ENCODE results near the gene PDGFRB. TPM values are rescaled to one million over a fixed set of nuclear protein-coding genes. Genes with fewer than 3 reads are reported as not detected.
A peak's percentile ranks its signal among the peaks of the same experiment; 100 is the strongest.

The PDGFRB gene
- total RNA-seq, 2 donors from 2014 or later: 62.9 to 68.3 TPM

DNA sequence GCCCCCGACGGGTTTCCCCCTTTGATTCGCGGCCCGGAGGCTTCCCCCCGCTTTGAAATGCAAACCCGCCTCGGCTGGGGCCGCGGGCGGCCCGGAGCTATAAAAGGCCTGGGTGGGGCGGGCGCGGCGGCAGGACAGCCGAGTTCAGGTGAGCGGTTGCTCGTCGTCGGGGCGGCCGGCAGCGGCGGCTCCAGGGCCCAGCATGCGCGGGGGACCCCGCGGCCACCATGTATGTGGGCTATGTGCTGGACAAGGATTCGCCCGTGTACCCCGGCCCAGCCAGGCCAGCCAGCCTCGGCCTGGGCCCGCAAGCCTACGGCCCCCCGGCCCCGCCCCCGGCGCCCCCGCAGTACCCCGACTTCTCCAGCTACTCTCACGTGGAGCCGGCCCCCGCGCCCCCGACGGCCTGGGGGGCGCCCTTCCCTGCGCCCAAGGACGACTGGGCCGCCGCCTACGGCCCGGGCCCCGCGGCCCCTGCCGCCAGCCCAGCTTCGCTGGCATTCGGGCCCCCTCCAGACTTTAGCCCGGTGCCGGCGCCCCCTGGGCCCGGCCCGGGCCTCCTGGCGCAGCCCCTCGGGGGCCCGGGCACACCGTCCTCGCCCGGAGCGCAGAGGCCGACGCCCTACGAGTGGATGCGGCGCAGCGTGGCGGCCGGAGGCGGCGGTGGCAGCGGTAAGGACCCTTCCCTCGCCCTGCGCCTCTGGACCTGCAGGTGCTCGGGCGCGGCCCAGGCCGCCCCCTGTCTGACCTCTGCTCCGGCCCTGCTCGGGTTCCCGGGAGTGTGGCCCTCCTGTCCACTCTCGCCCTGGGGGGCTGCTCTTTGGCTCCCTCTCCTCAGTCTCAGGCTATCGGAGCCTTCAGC, 11.2 kb upstream of the PDGFRB start, which contains the start of gene CDX1:
Gene CDX1 (plus strand): TSS at position 129 of the 862 bp plus-strand sequence. CDS start 99 bp downstream, at position 228.
- no peak for ATAC-seq
- DNase-seq: no peak
- intact Hi-C loops (cut with DNase I): no loop called here

GRCh38 chr5:150166037-150166649, 10.5 kb upstream of the PDGFRB start:
- ATAC-seq: no peak
- no peak for DNase-seq
- intact Hi-C loops (cut with DNase I): no loop called here

- DNase-seq (no peak), ATAC-seq (no peak)
- intact Hi-C loops (cut with DNase I): loop anchor here in 1 of 2 donors (5.0 kb wide), 1 partner anchor 53 kb away; no protein-coding TSS in a partner anchor
Observed at GRCh38 chr5:150164211-150164980, 8.8 kb upstream of the PDGFRB start.

DNA sequence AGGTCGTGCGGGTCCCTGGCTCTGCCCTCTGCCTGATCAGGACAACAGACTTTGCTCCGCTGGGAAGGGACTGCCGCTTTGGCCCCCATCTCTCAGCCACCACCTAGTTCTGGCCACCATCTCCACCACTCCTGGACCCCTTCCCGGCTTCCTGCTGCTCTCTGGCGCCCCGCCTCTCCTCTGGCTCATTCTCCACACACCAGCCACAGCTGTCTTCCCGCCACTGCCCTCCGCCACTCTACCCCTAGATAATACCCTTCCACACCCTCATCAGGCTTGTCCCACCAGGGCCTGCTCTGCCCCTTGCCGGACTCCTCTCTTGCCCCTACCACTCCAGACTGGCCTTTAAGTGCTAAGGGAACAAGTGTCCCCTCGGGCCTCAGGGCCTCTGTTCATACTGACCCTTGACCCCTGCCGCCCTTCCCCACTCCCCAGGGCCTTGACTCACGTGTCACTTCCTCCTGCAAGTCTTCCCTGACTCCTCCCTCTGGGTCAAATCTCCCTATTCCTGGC, 8.0 kb upstream of the PDGFRB start:
- ATAC-seq (peak; percentile 48), DNase-seq (peak; percentile 82)
- intact Hi-C loops (cut with DNase I): loop anchor here in 1 of 2 donors (5.0 kb wide), 1 partner anchor 54 kb away; no protein-coding TSS in a partner anchor

DNA sequence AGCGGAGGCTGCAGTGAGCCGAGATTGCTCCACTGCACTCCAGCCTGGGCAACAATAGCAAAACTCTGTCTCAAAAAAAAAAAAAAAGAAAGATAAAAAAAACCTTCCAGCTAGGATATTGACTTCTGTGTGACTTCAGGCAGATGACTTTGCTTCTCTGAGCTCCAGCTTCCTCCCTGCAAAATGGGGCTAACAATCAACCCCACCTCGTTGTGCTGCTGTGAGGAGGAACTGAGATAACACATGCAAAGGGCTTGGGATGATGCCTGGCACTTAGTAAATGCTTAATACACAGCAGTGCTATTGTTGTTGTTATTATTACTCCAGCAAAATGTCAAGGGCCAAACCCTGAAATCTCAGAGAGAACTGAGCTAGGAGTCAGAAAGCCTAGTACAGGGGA, 7.4 kb upstream of the PDGFRB start:
- DNase-seq (no peak), ATAC-seq (no peak)
- intact Hi-C loops (cut with DNase I): loop anchor here in 1 of 2 donors (5.0 kb wide), 1 partner anchor 54 kb away; no protein-coding TSS in a partner anchor

DNA sequence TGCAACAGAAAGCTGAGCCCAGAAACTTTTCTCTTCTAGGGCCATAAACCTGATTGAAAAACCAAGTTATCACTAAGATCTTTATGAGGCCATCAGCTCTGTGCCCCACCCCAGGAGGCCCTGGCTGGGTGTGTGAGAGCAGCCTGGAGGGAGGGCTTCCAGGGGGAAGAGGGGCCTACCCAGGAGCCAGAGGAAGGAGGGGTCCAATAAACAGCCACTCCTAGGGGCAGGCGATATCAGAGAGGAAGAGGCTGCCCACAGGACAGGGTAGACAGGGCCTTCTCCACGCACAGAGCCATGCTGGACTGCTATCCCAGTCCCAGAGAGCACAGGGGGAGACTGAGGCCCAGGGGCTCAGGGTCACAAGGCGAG, 6.5 kb upstream of the PDGFRB start:
- no peak for ATAC-seq

DNA sequence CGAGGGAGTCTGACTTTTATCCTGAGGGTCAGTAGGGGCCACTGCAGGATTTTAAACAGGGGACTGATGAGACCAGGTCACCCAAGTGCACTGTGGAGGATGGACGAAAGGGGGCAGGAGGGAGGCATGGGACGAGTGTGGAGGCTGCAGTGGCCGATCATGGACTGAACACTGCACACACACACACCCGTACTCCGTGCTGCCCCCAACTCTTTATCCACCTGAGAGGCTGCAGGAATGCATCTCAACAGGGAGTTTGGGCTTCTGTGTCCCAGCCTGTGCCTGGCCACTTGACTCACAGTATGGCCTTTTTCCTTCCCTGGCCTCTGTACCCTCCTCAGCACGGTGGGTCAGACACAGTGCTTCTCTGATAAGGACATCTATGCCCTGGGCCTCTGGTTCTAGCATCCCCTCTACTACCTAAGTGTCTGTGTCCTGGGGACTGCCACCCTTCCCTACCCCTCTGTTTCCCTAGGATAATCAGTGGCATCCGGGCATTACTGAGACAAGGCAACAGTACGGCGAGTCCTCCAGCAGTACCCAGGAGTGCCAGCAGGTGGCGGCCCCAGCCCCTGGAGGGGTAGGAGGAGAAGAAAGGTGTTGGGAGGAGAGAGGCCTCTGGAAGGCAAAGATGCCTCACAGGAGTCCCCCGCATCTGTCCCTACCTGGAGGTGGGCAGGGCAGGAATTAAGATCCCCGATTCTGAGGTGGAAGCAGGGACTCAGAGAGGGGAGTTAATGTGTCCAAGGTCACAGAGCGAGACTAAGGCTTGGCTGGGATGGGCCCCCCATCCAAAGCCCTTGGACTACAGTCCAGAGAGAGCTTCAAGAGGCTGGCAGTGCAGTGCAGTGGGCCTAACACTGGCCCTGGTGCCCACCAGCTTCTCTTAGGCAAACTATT, 5.8 kb upstream of the PDGFRB start:
- ATAC-seq: peak; percentile 35 to 62
- intact Hi-C loops (cut with DNase I): loop anchor here (1.0 to 5.0 kb wide), 2 partner anchors 56 to 57 kb away; no protein-coding TSS in a partner anchor
- peak; percentile 82 for DNase-seq

More for the DNA sequence above, 6.5 kb upstream of the PDGFRB start:
- intact Hi-C loops (cut with DNase I): loop anchor here in 1 of 2 donors (5.0 kb wide), 1 partner anchor 55 kb away; no protein-coding TSS in a partner anchor
- no peak for DNase-seq

DNA sequence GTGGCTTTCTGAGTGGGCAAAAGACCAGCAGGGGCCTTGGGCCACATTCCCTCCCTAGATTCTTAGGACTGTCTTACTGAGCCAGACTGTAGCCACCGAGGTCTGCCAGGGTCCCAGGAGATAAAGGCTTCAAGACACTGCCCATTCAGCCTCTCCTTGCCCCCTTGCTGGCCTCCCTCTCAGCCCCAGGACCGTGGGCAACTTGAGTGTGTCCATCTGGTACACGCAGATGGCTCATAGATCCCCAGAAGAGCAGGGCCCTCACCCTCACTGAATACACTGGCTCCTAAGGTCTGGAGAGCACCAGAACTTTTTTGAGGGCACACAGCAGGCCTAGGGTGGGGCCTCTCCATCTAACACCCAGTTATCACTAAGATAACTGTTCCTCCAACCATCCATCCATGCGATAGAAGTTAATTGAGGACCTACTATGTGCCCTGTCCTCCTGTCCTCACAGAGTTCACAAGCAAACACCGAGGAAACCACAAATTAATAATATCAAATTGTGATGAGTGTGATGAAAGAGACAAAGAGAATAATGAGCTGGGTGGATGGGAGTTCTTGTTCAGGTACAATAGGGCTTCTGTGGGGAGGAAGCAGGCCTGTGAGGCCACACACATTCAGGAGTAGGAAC, 4.9 kb upstream of the PDGFRB start:
- ATAC-seq (no peak), DNase-seq (no peak)
- intact Hi-C loops (cut with DNase I): loop anchor here (1.0 to 5.0 kb wide), 2 partner anchors 57 to 58 kb away; no protein-coding TSS in a partner anchor

- peak; percentile 15 to 22 for ATAC-seq
- intact Hi-C loops (cut with DNase I): loop anchor here in 1 of 2 donors (5.0 kb wide), 1 partner anchor 58 kb away; no protein-coding TSS in a partner anchor
Observed at GRCh38 chr5:150159741-150160179, 4.1 kb upstream of the PDGFRB start.

DNA sequence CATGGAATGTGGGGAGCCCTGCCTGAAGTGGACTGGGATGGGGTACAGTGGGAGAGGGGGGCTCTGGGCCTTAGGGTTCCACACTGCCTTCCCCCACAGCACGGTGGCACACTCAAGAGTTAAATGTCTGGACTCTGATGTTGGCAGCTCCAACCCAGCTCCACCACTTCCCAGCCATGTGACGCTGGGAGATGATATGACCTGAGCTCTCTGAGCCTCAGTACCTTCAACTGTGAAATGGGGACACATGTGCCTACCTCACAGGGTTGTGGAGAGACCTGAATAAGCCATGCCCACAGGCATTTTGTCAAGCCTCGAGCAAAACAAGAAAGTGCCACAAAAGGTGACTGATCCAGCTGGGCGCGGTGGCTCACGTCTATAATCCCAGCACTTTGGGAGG, 3.4 kb upstream of the PDGFRB start:
- no peak for DNase-seq
- intact Hi-C loops (cut with DNase I): no loop called here
- ATAC-seq: no peak

More at GRCh38 chr5:150159741-150160179, 4.1 kb upstream of the PDGFRB start:
- DNase-seq: peak; percentile 80

DNA sequence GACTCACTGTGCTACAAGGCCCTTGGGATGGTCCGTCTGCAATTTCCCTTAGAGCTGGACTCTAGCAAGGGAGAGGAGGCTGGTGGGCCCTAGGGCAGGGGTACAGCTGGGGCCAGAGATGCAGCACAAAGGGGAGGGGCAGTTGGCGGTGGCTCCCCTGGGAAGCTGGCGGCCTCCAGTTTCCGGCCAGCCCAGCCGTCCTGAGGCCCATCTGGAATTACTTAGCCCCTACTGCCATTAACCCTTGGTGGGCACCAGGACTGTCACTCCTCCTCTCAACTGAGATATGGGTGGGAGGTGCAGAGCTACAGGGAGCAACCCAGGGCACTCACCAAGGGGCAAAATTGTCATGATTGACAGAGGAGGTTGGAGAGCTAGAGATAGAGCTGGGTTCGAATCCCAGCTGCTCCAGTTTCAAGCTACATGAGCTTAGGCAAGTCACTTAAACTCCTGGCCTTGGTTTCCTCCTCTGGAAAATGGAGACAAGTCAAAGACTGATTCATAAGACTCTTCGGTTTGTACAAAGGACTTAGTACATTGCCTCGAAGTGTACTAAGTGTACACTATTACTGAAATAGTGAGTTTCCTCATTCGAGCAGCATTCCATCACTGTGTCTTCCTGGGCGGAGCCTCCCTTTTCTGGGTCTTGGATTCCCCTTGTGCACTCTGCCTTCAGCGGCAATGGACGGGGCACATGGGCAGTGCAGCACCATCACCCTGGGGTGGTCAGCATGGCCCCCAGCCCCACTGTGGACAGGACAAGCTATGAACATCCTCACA, 2.7 kb upstream of the PDGFRB start:
- DNase-seq (no peak), ATAC-seq (no peak)
- intact Hi-C loops (cut with DNase I): no loop called here

DNA sequence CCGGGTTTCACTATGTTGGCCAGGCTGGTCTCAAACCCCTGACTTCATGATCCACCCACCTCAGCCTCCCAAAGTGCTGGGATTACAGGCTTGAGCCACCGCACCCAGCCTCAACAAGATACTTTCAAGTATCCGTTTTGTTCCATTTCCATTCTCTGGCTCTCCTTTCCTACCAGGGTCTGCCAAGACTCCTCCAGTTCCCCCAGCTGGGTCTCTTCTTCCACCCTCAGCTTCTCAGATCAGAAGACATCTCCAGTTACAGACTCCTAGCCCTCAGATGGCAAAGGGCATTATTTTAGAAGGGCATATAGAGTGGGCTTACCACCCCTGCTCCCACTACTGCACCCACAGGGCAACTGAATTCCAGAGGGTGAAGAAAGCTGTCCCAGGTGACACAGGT, 1.5 kb upstream of the PDGFRB start:
- intact Hi-C loops (cut with DNase I): no loop called here
- DNase-seq (no peak), ATAC-seq (no peak)

DNA sequence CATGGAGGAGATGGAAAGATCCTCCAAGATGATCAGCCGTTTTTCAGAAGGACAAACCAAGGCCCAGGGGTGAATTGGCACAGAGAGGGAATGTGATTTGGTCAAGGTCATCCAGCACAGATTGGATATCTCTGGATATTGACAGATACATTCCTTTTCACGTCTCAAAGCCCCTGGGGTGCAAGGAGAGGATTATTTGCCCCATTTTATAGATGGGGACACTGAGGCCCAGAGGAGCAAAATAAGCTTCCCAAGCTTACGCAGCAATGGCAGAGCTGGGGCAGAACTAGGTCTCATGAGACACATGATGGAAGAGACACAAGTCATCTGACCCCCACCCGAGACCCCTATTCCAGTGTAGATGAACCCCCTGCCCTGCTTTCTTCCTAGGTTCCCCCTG, 895 bp upstream of the PDGFRB start:
- ATAC-seq: no peak
- intact Hi-C loops (cut with DNase I): no loop called here
- no peak for DNase-seq

- ATAC-seq (no peak), DNase-seq (peak; percentile 58)
- intact Hi-C loops (cut with DNase I): no loop called here
Observed at GRCh38 chr5:150156027-150156368, 353 bp upstream of the PDGFRB start.

DNA sequence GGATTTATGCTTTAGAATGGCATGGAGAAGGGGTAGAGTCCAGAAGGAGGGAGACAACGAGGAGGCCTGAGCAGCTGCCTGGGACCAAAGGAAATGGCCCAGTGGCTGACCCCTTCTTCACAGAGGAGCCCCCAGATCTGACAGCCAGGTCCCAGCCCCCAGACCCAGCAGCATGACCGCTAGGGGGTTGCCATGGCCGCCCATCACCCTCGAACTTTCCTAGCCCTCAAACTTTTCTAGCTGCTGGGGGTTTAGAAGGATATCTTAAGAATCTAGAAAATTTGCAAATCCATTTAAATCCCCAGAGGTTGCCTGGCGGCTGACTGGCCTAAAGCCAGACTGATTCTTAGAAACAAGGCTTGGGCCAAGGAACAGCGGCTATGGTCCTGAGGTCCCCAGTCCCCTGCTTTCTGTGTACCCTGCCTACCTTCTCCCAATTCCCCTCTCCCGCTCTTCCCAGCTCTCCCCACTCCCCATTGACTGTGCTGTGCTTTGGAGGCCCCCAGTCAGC, 972 bp downstream of the PDGFRB start:
- DNase-seq (no peak), ATAC-seq (no peak)
- intact Hi-C loops (cut with DNase I): no loop called here

DNA sequence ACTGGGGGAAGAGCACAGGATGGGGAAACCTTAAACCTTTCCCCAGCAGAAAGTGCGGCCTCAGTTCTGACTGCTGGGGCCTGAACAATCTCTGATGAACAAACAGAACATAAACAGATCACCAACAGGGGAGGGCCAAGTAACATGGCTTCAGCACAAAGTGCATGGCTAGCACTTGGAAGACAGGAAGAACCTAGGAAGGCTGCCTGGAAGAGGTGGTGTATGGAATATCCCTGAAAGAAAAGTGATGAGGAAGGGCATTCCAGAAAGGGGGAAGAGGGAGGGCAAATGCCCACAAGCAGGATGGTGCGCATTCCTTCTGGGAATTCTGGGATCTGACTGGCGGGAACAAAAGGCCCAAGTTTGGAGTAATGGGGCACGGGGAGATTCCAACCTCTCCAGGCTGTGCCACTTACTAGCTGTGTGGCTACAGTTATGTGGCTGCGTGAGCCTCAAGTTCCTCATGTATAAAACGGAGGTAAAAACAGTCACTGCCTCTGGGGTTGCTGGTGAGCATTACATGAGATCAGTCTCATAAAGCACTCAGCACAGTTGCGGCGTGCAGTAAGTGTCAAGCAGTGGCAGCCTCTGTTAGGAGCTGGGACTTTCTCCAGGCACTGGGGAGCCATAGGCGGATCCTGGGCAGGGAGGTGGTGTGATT, 1.6 kb downstream of the PDGFRB start:
- intact Hi-C loops (cut with DNase I): no loop called here
- ATAC-seq: peak; percentile 3 to 20
- no peak for DNase-seq

All from left cardiac atrium (tissue), 4 donors.